Measurements from ENCODE around the gene RGS19. TPM values are rescaled to one million over a fixed set of nuclear protein-coding genes. Genes with fewer than 3 reads are reported as not detected.

Gene RGS19
- polyA plus RNA-seq, 1 of the 3 experiments (the other 2 are of a cell fraction), result 20.5 TPM

DNA sequence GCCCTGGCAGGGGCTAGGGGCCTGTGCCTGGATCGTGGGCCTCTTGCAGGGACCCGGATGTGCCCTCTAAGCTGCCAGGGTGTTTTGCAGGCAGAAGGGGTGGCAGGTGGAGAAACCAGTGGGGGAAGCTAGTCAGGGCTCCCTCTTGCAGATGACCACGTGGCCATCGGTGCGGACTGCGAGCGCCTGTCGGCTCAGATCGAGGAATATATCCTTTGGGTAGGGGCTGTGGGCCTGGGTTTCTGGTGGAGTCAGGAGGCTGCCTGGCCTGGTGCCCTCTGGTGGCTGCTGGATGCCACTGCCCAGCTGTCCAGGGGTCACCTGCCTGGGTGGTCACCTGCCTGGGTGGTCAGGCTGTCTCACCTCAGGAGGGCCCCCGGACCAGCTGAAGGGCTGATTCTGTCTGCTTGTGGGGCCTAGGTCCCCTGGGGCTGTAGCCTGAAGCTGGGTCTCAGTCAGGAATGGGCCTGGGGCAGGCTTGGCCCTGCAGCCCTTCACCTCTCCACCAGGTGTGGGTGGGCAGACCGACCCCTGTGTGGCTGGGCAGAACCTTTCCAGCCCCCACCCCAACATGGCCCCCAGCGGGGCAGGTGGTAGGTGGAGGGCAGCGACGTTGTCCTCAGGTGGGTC, 9.6 kb downstream of the RGS19 start (continued):
- TF ChIP-seq RCOR1 (IDR thresholded peaks at IDR 0.05; ENCODE audit: low read length), result no peak
- TF ChIP-seq, protein P1, sequence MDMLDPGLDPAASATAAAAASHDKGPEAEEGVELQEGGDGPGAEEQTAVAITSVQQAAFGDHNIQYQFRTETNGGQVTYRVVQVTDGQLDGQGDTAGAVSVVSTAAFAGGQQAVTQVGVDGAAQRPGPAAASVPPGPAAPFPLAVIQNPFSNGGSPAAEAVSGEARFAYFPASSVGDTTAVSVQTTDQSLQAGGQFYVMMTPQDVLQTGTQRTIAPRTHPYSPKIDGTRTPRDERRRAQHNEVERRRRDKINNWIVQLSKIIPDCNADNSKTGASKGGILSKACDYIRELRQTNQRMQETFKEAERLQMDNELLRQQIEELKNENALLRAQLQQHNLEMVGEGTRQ (IDR thresholded peaks at IDR 0.05; ENCODE audit: borderline replicate concordance, low read depth, low read length), result no peak
- no peak for TF ChIP-seq POLR2AphosphoS5 (IDR thresholded peaks at IDR 0.05; ENCODE audit: low read depth, low read length)

DNA sequence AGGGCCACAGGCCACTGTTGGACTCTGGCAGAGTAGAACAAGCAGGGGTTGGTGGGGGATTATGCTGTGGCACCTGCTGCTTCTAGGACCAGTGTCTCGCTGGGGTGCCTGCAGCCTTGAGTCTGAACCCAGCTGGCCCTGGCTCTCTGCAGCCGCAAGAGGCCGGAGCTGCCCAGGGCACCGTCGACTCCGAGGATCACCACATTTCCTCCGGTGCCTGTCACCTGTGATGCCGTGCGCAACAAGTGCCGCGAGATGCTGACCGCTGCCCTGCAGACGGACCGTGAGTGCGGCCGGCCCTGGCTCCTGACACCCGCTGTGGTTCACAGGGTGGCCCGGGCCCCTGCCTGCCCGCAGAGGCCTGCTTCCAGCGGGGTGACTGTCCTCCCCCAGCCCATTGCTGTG, 10.1 kb downstream of the RGS19 start:
- Histone ChIP-seq H3K4me2 (no peak overlapping the region), H3K27me3 (ENCODE audit: insufficient read depth) (no peaks in the 10 kb centered on the region), H3K9me2 (no peaks in the 10 kb centered on the region), H2AFZ (ENCODE audit: low read depth) (no peak overlapping the region), H3K79me2 (ENCODE audit: insufficient read depth) (0 out of 2 replicates have a peak, but pooled peaks cover 2% of the 10 kb centered on the region), H3F3A (replicated peaks; ENCODE audit: insufficient read depth) (no peaks in the 10 kb centered on the region), H3K9me3 (no peaks in the 10 kb centered on the region), H3K36me3 (replicated peaks in 1 of 2; ENCODE audit: control insufficient read depth in 1 of 2, insufficient read depth in 2 of 2, low read length in 1 of 2) (peaks cover 0 to 17% of the 10 kb centered on the region in 2 experiments), H4K20me1 (ENCODE audit: insufficient read depth) (no peaks in the 10 kb centered on the region), H3K27ac (ENCODE audit: low read depth in 2 of 2, low read length in 1 of 2) (no peak overlapping the region), H3K9ac (no peak overlapping the region), H3K4me3 (ENCODE audit: low read depth in 2 of 2, low read length in 1 of 2) (no peak overlapping the region), H3K4me1 (ENCODE audit: control insufficient read depth in 1 of 2, insufficient read depth in 2 of 2, low read depth in 1 of 2, low read length in 1 of 2) (peaks cover 5 to 8% of the 10 kb centered on the region in 2 experiments; a peak in 2 of 4 replicates)
- WGBS (ENCODE audit: low lambda C conversion rate), result 75% methylated on average over 2 of the region's 20 CpGs
- no peak for DNase-seq
- ChIA-PET CTCF (interaction anchor here (0.7 to 2.9 kb wide), 21 partner anchors 9 to 194 kb away, joined by 3 to 21 read pairs (median 4); partner anchors contain the start of genes DNAJC5, LKAAEAR1, OPRL1 and RGS19), POLR2A (no interaction called here)
- TF ChIP-seq, protein P2, sequence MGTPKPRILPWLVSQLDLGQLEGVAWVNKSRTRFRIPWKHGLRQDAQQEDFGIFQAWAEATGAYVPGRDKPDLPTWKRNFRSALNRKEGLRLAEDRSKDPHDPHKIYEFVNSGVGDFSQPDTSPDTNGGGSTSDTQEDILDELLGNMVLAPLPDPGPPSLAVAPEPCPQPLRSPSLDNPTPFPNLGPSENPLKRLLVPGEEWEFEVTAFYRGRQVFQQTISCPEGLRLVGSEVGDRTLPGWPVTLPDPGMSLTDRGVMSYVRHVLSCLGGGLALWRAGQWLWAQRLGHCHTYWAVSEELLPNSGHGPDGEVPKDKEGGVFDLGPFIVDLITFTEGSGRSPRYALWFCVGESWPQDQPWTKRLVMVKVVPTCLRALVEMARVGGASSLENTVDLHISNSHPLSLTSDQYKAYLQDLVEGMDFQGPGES (IDR thresholded peaks at IDR 0.05; ENCODE audit: low read depth, low read length), result no peak
- no peak for TF ChIP-seq POLR2AphosphoS5 (IDR thresholded peaks at IDR 0.05; ENCODE audit: low read depth, low read length)
- no peak for TF ChIP-seq EP300 (IDR thresholded peaks at IDR 0.05; ENCODE audit: borderline replicate concordance in 1 of 2, low read depth in 1 of 2, low read length in 1 of 2)
- no peak for TF ChIP-seq GATA2 (CRISPR knock-in tag; IDR thresholded peaks at IDR 0.05)
- no peak for TF ChIP-seq SMC3 (IDR thresholded peaks at IDR 0.05; ENCODE audit: low read depth, low read length)
- TF ChIP-seq, protein P1 (IDR thresholded peaks at IDR 0.05; ENCODE audit: borderline replicate concordance, low read depth, low read length), result no peak
- no peak for TF ChIP-seq NFIC (IDR thresholded peaks at IDR 0.05; ENCODE audit: borderline replicate concordance)
- no peak for TF ChIP-seq ELF1 (IDR thresholded peaks at IDR 0.05)
- TF ChIP-seq, protein P3, sequence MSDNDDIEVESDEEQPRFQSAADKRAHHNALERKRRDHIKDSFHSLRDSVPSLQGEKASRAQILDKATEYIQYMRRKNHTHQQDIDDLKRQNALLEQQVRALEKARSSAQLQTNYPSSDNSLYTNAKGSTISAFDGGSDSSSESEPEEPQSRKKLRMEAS (IDR thresholded peaks at IDR 0.05; ENCODE audit: low read depth), result no peak
- no peak for TF ChIP-seq NRF1 (IDR thresholded peaks at IDR 0.05; ENCODE audit: low read depth, low read length)
- no peak for TF ChIP-seq RXRA (IDR thresholded peaks at IDR 0.05; ENCODE audit: borderline replicate concordance, low read depth)
- TF ChIP-seq, protein P4, sequence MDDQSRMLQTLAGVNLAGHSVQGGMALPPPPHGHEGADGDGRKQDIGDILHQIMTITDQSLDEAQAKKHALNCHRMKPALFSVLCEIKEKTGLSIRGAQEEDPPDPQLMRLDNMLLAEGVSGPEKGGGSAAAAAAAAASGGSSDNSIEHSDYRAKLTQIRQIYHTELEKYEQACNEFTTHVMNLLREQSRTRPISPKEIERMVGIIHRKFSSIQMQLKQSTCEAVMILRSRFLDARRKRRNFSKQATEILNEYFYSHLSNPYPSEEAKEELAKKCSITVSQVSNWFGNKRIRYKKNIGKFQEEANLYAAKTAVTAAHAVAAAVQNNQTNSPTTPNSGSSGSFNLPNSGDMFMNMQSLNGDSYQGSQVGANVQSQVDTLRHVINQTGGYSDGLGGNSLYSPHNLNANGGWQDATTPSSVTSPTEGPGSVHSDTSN (IDR thresholded peaks at IDR 0.05), result no peak
- TF ChIP-seq MEF2A (IDR thresholded peaks at IDR 0.05; ENCODE audit: borderline replicate concordance, low read depth), result no peak

Measured in SK-N-SH (cell line).